ENCODE data around the gene ZNF277.

ZNF277 gene

DNA sequence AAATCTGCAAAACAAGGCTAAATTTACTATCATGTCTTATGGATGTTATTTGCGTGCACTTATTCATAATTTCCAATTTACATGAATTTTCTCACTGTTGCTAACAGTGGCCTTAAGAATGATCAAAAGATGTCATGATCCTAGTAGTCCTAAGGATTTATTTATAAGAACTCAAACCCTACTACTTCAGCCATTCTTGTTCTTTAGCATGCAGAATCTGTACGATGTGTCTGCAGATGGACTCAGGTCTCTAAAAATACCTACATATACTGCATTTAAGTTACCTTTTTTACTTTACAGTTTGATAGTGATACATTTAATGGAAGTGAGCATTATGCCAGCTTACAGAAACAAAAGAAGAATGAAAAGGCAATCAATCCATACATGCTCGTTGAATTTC, 91.2 kb downstream of the ZNF277 start:
- no peak for DNase-seq (ENCODE audit: low read depth)
- no peak overlapping the region for H3K4me3 ChIP-seq (ENCODE audit: low read length)
- no peak for TF ChIP-seq CTCF (conservative IDR thresholded peaks at IDR 0.05; ENCODE audit: low read depth, low read length)

DNA sequence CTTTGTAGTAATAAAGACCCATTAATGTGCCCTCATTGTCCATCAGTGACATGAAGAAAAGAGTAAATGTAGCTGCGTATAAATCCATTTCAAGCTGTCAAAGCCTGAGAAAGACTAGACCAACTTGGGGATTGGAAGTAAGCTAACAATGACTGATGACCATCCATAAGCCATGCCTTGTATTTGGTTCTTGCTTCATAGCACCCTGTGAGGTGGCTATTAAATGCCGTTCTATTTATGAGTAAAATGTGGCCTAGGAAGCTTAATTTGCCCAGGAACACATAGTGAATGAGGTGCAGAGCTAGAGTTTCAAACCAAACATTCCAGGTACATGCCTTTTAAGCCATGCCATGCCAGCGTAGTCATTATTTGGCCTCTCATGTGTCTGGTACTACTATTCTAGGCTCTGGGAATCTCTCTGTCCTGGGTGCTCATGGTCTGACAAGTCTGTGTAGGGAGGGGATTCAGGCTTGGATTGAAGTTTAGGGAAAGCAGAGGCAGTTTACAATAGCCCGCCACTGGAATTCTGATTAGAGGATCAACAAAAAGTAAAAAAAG, 92.1 kb downstream of the ZNF277 start:
- no peak for DNase-seq (ENCODE audit: low read depth)
- no peak overlapping the region for H3K4me3 ChIP-seq (ENCODE audit: low read length)
- TF ChIP-seq CTCF (conservative IDR thresholded peaks at IDR 0.05; ENCODE audit: low read depth, low read length): no peak

GRCh38 chr7:112300072-112300471, 93.6 kb downstream of the ZNF277 start:
- no peak overlapping the region for H3K4me3 ChIP-seq (ENCODE audit: low read length)
- no peak for DNase-seq (ENCODE audit: low read depth)

GRCh38 chr7:112300831-112301407, 94.4 kb downstream of the ZNF277 start:
- no peak for DNase-seq (ENCODE audit: low read depth)
- TF ChIP-seq CTCF (conservative IDR thresholded peaks at IDR 0.05; ENCODE audit: low read depth, low read length): no peak
- no peak overlapping the region for H3K4me3 ChIP-seq (ENCODE audit: low read length)

More at GRCh38 chr7:112300072-112300471, 93.6 kb downstream of the ZNF277 start:
- TF ChIP-seq CTCF (conservative IDR thresholded peaks at IDR 0.05; ENCODE audit: low read depth, low read length): no peak

- DNase-seq (ENCODE audit: low read depth): no peak
Measured at GRCh38 chr7:112302566-112302965, 96.1 kb downstream of the ZNF277 start.

GRCh38 chr7:112306903-112307302, 100.4 kb downstream of the ZNF277 start:
- DNase-seq (ENCODE audit: low read depth): no peak
- H3K4me3 ChIP-seq (ENCODE audit: low read length): no peak overlapping the region
- no peak for TF ChIP-seq CTCF (conservative IDR thresholded peaks at IDR 0.05; ENCODE audit: low read depth, low read length)

More at GRCh38 chr7:112302566-112302965, 96.1 kb downstream of the ZNF277 start:
- no peak overlapping the region for H3K4me3 ChIP-seq (ENCODE audit: low read length)
- no peak for TF ChIP-seq CTCF (conservative IDR thresholded peaks at IDR 0.05; ENCODE audit: low read depth, low read length)

DNA sequence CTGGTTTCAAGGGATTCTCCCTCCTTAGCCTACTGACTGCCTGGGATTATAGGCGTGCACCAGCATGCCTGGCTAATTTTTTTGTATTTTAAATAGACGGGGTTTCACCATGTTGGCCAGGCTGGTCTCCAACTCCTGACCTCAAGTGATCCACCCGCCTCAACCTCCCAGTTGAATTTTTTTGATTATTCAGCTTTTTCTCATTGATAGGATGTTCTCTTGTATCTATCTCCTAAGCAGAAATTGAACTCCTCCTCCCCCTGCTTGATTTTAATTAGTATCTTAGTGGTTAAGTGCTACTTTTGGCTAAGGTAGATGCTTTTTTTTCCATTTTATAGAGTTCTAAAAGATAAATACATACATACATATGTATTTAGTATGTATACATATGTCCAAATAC, 101.0 kb downstream of the ZNF277 start:
- no peak overlapping the region for H3K4me3 ChIP-seq (ENCODE audit: low read length)
- TF ChIP-seq CTCF (conservative IDR thresholded peaks at IDR 0.05; ENCODE audit: low read depth, low read length): no peak
- no peak for DNase-seq (ENCODE audit: low read depth)
